OCI-LY1 (cell line): ENCODE data around the gene LTN1.

Experiments used
- H2AFZ ChIP-seq: fragments of 200-600 bp; sonication (generic), shearing (Covaris generic); 2 replicates; pipeline ENCODE4 v1.6.0; 2014; ENCODE audit warnings: antibody characterized with exemption, mild to moderate bottlenecking, low read length
- H3F3A ChIP-seq: fragments of 200-600 bp; sonication (generic), shearing (Covaris generic); 2 replicates; pipeline ENCODE4 v1.6.0; 2014; ENCODE audit warnings: mild to moderate bottlenecking, antibody characterized with exemption, low read length, moderate library complexity; ENCODE audit not compliant: insufficient read depth
- H3K27ac ChIP-seq: fragments of 200-600 bp; sonication (generic); 2 replicates; pipeline ENCODE4 v1.5.1; 2014; ENCODE audit warnings: low read length, mixed run types, mild to moderate bottlenecking, low read depth; ENCODE audit not compliant: poor library complexity, severe bottlenecking
- H3K27me3 ChIP-seq: fragments of 200-600 bp; sonication (generic); 2 replicates; pipeline ENCODE4 v1.6.0; 2014; ENCODE audit warnings: antibody characterized with exemption, mild to moderate bottlenecking, low read length, moderate library complexity; ENCODE audit not compliant: insufficient read depth
- H3K36me3 ChIP-seq: fragments of 200-600 bp; sonication (generic); 2 replicates; pipeline ENCODE4 v1.6.1; 2014; ENCODE audit warnings: mild to moderate bottlenecking, antibody characterized with exemption, low read length, moderate library complexity, mixed read lengths; ENCODE audit not compliant: insufficient read depth
- H3K4me1 ChIP-seq: fragments of 200-600 bp; sonication (generic); 2 replicates; pipeline ENCODE4 v1.5.1; 2014; ENCODE audit warnings: mild to moderate bottlenecking, low read length, moderate library complexity; ENCODE audit not compliant: insufficient read depth, severe bottlenecking
- H3K4me2 ChIP-seq: fragments of 200-600 bp; sonication (generic), shearing (Covaris generic); 2 replicates; pipeline ENCODE4 v1.6.1; 2014; ENCODE audit warnings: low read length
- H3K4me3 ChIP-seq: fragments of 200-600 bp; sonication (generic); 2 replicates; pipeline ENCODE4 v1.5.1; 2014; ENCODE audit warnings: low read length, low read depth, mild to moderate bottlenecking, mixed read lengths; ENCODE audit not compliant: poor library complexity, severe bottlenecking
- H3K79me2 ChIP-seq: fragments of 200-600 bp; shearing (Covaris generic); 2 replicates; pipeline ENCODE4 v1.6.1; 2016; ENCODE audit warnings: mixed run types, low read length, mixed read lengths; ENCODE audit not compliant: insufficient read depth
- H3K9ac ChIP-seq: fragments of 200-600 bp; sonication (generic), shearing (Covaris generic); 2 replicates; pipeline ENCODE4 v1.6.1; 2014; ENCODE audit warnings: mild to moderate bottlenecking, low read length, mixed read lengths
- H3K9me2 ChIP-seq: fragments of 200-600 bp; sonication (generic), shearing (Covaris generic); 2 replicates; pipeline ENCODE4 v1.6.1; 2014; ENCODE audit warnings: low read depth, mild to moderate bottlenecking, low read length, mixed read lengths
- H3K9me3 ChIP-seq: fragments of 200-600 bp; shearing (Covaris generic); 2 replicates; pipeline ENCODE4 v1.6.1; 2014; ENCODE audit warnings: low read length, mixed read lengths
- H4K20me1 ChIP-seq: fragments of 200-600 bp; sonication (generic), shearing (Covaris generic); 2 replicates; pipeline ENCODE4 v1.6.0; 2016; ENCODE audit warnings: mild to moderate bottlenecking, low read length; ENCODE audit not compliant: insufficient read depth
- CTCF ChIP-seq: fragments of 200-600 bp; sonication (generic), shearing (Covaris generic); IDR thresholded peaks from 2 replicates; pipeline ENCODE4 v1.5.1; 2017; ENCODE audit warnings: mild to moderate bottlenecking, antibody characterized with exemption, low read length, moderate library complexity, mixed read lengths
- EZH2 ChIP-seq: fragments of 200-600 bp; sonication (generic), shearing (Covaris generic); IDR thresholded peaks from 2 replicates; pipeline ENCODE4 v1.8.0; 2017; ENCODE audit warnings: borderline replicate concordance, mixed run types, mild to moderate bottlenecking, antibody characterized with exemption, low read length, moderate library complexity, mixed read lengths

Gene LTN1

GRCh38 chr21:28884481-28884880 is 108.2 kb downstream of the LTN1 start:
- Histone ChIP-seq H3K79me2 (no peaks in the 10 kb centered on the region), H3K36me3 (peaks cover 14% of the 10 kb centered on the region), H3K9me2 (no peaks in the 10 kb centered on the region), H3K4me1 (peaks cover 18% of the 10 kb centered on the region), H4K20me1 (no peaks in the 10 kb centered on the region), H2AFZ (peak overlapping the region; percentile 91), H3K9me3 (no peaks in the 10 kb centered on the region), H3K9ac (peak overlapping the region; percentile 72), H3K4me3 (peak overlapping the region; percentile 68), H3F3A (no peaks in the 10 kb centered on the region), H3K27me3 (no peaks in the 10 kb centered on the region; the same call in 1 of the 2 replicates), H3K27ac (peak overlapping the region; percentile 84), H3K4me2 (peak overlapping the region; percentile 87)
- TF ChIP-seq CTCF (no peak), EZH2 (no peak)

- Histone ChIP-seq H2AFZ (peak overlapping the region; percentile 91), H3K36me3 (peaks cover 14% of the 10 kb centered on the region), H3K27ac (no peak overlapping the region), H3K9ac (peak overlapping the region; percentile 72), H3K4me3 (peak overlapping the region; percentile 68), H3K4me2 (peak overlapping the region; percentile 87), H3K79me2 (no peaks in the 10 kb centered on the region), H3K27me3 (no peaks in the 10 kb centered on the region; the same call in 1 of the 2 replicates), H3K9me3 (no peaks in the 10 kb centered on the region), H3F3A (no peaks in the 10 kb centered on the region), H4K20me1 (no peaks in the 10 kb centered on the region), H3K4me1 (peaks cover 18% of the 10 kb centered on the region), H3K9me2 (no peaks in the 10 kb centered on the region)
- TF ChIP-seq EZH2 = no peak
- TF ChIP-seq CTCF = no peak
Measured at GRCh38 chr21:28883931-28884330, 108.7 kb downstream of the LTN1 start.

- Histone ChIP-seq H3K36me3 (peaks cover 14% of the 10 kb centered on the region), H3K4me2 (no peak overlapping the region), H3K79me2 (no peaks in the 10 kb centered on the region), H3K9ac (no peak overlapping the region), H3K9me3 (no peaks in the 10 kb centered on the region), H3K4me3 (no peak overlapping the region), H3K27me3 (no peaks in the 10 kb centered on the region; the same call in 1 of the 2 replicates), H2AFZ (no peak overlapping the region), H3K27ac (no peak overlapping the region), H3F3A (no peaks in the 10 kb centered on the region), H3K9me2 (no peaks in the 10 kb centered on the region), H3K4me1 (peaks cover 18% of the 10 kb centered on the region), H4K20me1 (no peaks in the 10 kb centered on the region)
- TF ChIP-seq EZH2 (no peak), CTCF (no peak)
Measured at GRCh38 chr21:28882345-28882744, 110.3 kb downstream of the LTN1 start.
